ENCODE measurements around the gene ROCK2. TPM values are rescaled to one million over a fixed set of nuclear protein-coding genes. Genes with fewer than 3 reads are reported as not detected.
A peak's percentile ranks its signal among the peaks of the same experiment; 100 is the strongest.
"Not testable (repeated sequence)": the region's sequence is repeated elsewhere in the genome, so short reads cannot be mapped to it uniquely, and the experiment has no call there.

The ROCK2 gene
- total RNA-seq, 2 donors from 2014 or later, result 85.8 to 96.6 TPM

- peak; percentile 56 for TF ChIP-seq CTCF (IDR thresholded peaks at IDR 0.05)
- H3K27ac ChIP-seq, result no peak overlapping the region
- H3K27me3 ChIP-seq (replicated peaks; ENCODE audit: insufficient read depth), result no peaks in the 10 kb centered on the region
- no peaks in the 10 kb centered on the region for H3K9me3 ChIP-seq
- DNase-seq (ENCODE audit: low spot score), result no peak
- no peak for ATAC-seq (ENCODE audit: insufficient number of reproducible peaks, low FRiP score, low read depth)
- H3K36me3 ChIP-seq, result no peaks in the 10 kb centered on the region
- no peak overlapping the region for H3K4me3 ChIP-seq
- H3K4me1 ChIP-seq (ENCODE audit: control insufficient read depth in 1 of 2, low read depth in 2 of 2), result peaks cover 3 to 21% of the 10 kb centered on the region in 2 donors
Measured at GRCh38 chr2:11234309-11234708, 110.1 kb downstream of the ROCK2 start.

- not testable (repeated sequence) for H3K9me3 ChIP-seq; H3K4me3 ChIP-seq; H3K27ac ChIP-seq; H3K27me3 ChIP-seq (replicated peaks; ENCODE audit: insufficient read depth); H3K36me3 ChIP-seq; ATAC-seq (ENCODE audit: insufficient number of reproducible peaks, low FRiP score, low read depth); DNase-seq (ENCODE audit: low spot score)
- H3K4me1 ChIP-seq (ENCODE audit: control insufficient read depth in 1 of 2, low read depth in 2 of 2), result peaks cover 8 to 33% of the 10 kb centered on the region in 2 donors
Measured at GRCh38 chr2:11231193-11231592, 113.2 kb downstream of the ROCK2 start.

DNA sequence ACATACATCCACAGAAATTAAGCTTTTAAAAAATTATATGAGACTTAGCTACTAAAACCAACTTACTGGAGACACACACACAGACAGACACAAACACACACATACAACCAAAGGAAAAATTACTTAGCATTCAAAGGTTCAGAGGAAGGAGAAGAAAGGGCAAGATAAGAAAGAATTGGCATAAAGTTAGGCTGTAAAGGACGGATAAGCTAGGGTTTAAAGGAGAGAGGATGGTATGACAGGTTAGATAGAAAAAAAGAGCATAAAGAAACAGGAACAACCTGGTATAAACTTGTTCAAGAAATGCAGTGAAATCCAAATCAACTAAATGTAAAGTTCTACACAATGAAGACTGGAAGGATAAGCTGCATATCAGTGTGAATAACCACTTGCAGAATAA lies 115.7 kb downstream of the ROCK2 start:
- TF ChIP-seq CTCF (IDR thresholded peaks at IDR 0.05), result no peak
- no peak for DNase-seq (ENCODE audit: low spot score)

GRCh38 chr2:11227595-11227994 lies 116.8 kb downstream of the ROCK2 start:
- Histone ChIP-seq H3K27me3 (replicated peaks; ENCODE audit: insufficient read depth) (no peaks in the 10 kb centered on the region), H3K4me3 (no peak overlapping the region), H3K9me3 (no peaks in the 10 kb centered on the region), H3K36me3 (peaks cover 9% of the 10 kb centered on the region), H3K4me1 (ENCODE audit: control insufficient read depth in 1 of 2, low read depth in 2 of 2) (peaks cover 6 to 19% of the 10 kb centered on the region in 2 donors), H3K27ac (no peak overlapping the region)
- ATAC-seq (ENCODE audit: insufficient number of reproducible peaks, low FRiP score, low read depth), result no peak
- DNase-seq (ENCODE audit: low spot score), result no peak
- TF ChIP-seq CTCF (IDR thresholded peaks at IDR 0.05), result no peak

More for the DNA sequence above, 115.7 kb downstream of the ROCK2 start:
- Histone ChIP-seq H3K36me3 (peaks cover 3% of the 10 kb centered on the region), H3K9me3 (no peaks in the 10 kb centered on the region), H3K4me3 (no peak overlapping the region), H3K27ac (no peak overlapping the region), H3K4me1 (ENCODE audit: control insufficient read depth in 1 of 2, low read depth in 2 of 2) (peaks cover 6 to 19% of the 10 kb centered on the region in 2 donors), H3K27me3 (replicated peaks; ENCODE audit: insufficient read depth) (no peaks in the 10 kb centered on the region)
- ATAC-seq (ENCODE audit: insufficient number of reproducible peaks, low FRiP score, low read depth), result no peak

DNA sequence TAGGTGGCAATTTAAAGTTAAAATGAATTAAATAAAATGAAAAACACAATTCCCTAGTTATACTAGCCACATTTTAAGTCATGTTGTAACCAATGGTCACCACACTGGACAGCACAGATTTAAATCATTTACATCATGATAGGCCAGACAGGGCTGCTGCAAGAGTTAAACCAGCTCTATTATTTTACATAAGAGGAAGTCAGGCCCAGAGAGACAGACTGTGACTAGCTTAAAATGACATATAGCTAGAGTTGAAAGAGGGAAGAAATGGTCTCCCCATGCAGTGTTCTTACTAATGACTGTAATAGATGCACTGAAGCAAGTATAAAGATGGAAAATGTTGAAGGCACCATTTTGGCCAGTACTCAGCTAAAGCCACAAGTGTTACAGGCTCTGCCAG lies 119.5 kb downstream of the ROCK2 start:
- DNase-seq (ENCODE audit: low spot score) (no peak), ATAC-seq (ENCODE audit: insufficient number of reproducible peaks, low FRiP score, low read depth) (no peak)
- H3K27ac ChIP-seq, result no peak overlapping the region
- no peak for TF ChIP-seq CTCF (IDR thresholded peaks at IDR 0.05)
- peaks cover 6 to 15% of the 10 kb centered on the region in 2 donors for H3K4me1 ChIP-seq (ENCODE audit: control insufficient read depth in 1 of 2, low read depth in 2 of 2)
- H3K4me3 ChIP-seq, result no peak overlapping the region
- H3K9me3 ChIP-seq, result no peaks in the 10 kb centered on the region
- H3K36me3 ChIP-seq, result peaks cover 18% of the 10 kb centered on the region
- H3K27me3 ChIP-seq (replicated peaks; ENCODE audit: insufficient read depth), result no peaks in the 10 kb centered on the region

DNA sequence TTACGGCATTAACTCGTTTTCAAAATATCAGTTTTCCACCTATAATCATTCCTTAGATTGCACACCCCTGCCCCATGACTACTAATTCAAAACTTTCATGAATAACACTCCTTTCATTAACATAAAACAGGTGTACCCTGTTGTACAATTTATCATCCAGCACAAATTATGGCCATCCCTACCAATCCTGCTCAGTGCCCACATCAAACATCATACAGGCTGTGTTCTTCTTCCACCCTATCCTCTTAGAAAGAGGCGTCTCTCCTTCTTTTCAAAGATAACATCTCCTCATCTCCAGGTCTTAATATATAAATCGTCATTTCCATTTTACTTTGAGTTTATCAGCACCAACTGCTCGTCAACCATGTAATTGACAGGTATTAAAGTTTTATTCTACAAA lies 121.6 kb downstream of the ROCK2 start:
- Histone ChIP-seq H3K27ac (no peak overlapping the region), H3K27me3 (replicated peaks; ENCODE audit: insufficient read depth) (no peaks in the 10 kb centered on the region), H3K36me3 (peaks cover 19% of the 10 kb centered on the region), H3K4me1 (ENCODE audit: control insufficient read depth in 1 of 2, low read depth in 2 of 2) (peaks cover 1 to 6% of the 10 kb centered on the region in 2 donors), H3K9me3 (no peaks in the 10 kb centered on the region), H3K4me3 (no peak overlapping the region)
- DNase-seq (ENCODE audit: low spot score), result no peak
- no peak for TF ChIP-seq CTCF (IDR thresholded peaks at IDR 0.05)
- no peak for ATAC-seq (ENCODE audit: insufficient number of reproducible peaks, low FRiP score, low read depth)

All from thoracic aorta (tissue), 2 donors.